Measurements from ENCODE around the gene GMDS.
"Not testable (repeated sequence)": the region's sequence is repeated elsewhere in the genome, so short reads cannot be mapped to it uniquely, and the experiment has no call there.

GMDS gene

DNA sequence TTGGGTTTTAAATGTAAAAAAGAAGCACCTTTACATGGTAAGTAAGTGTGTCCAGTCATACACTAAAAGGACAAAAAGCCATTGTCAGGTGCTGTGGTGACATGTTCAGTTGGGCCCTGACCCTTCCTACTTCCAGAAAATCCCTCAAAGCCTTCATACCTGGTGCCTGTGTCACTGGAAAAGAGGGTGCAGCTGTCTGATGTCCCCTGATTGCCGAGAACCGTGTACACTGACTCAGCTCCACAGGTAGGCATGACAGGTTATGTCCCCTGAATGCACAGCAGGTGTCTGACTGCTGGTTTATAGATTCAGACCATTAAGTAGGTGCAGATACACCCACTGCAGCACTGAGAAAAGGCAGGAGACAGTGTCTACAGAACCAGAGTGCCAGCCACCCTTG lies 536.6 kb downstream of the GMDS start:
- DNase-seq (ENCODE audit: low spot score) = no peak

DNA sequence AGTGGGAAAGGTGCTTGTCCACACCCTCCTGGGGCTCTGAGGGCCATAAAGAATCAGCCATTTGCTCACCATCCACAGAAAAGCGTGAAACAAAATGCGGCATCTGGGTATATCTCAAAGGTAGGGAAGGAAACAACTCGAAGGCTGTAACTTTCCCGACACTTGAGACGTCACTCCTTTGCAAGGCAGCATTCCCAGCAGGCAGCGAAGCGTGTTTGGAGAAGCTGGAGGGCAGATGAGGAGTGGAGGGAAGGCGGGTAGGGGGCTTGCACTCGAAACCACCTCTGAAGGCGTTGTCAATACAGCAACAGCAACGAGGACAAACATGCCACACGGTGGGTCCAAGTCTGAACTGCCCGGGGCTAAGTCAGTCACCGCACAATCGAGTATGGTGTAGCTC lies 537.3 kb downstream of the GMDS start:
- no peak for DNase-seq (ENCODE audit: low spot score)

DNA sequence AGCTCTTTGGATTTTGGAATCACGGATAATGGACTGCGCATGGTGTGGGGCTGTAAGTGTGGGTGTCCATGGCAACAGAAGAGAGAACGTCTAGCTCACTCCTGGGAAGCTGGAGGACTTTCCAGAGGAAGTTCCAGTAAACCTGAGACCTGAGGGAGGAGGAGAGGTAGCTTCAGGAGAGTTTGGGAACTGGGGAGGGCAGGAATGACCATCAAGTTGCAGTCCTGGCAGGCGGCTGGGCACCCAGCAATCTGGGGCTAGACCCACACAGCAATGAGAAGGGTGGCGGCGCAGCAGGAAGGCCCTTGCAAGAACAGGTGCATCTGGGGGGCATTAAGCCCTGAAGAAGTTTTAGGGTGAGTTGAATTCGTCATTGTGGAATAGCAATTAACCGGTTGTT lies 539.8 kb downstream of the GMDS start:
- no peak for DNase-seq (ENCODE audit: low spot score)

DNA sequence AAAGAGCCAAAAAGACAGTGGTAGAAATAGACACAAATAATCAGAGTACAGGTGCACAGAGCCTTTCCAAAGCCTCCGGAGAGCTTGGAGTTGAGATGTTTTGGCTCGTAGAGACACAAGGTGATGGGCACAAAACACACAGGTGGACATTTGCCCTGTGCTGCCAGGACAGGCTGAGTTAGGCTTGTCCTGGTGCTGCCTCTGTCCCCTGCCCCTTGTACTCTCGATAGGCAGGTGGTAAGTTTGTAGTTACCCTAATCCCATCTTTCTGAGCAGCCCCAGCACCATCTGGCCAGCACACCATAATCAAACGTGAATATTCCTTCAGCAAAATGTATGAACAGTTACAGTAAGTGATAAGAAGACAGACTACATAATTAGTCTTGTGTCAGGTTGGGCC lies 540.2 kb downstream of the GMDS start:
- DNase-seq (ENCODE audit: low spot score) = no peak

DNA sequence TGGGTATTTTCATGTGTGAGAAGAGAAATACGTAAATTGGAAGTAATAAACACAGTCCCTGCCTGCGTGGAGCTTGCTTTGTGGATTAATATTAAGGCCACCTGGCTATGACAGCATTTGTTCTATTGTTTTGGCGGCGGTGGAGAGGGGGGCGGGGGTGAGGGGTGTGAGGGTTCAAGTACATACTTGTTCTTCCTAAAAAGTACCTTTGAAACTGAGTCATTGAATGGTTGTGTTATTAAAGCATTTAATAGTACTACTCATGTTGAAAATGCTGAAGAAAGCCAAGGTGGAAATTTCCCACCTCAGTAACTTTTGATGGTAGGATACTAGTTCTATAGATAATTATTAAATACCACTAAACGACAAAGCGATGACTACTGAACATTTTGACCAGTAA lies 540.7 kb downstream of the GMDS start:
- DNase-seq (ENCODE audit: low spot score) = no peak

DNA sequence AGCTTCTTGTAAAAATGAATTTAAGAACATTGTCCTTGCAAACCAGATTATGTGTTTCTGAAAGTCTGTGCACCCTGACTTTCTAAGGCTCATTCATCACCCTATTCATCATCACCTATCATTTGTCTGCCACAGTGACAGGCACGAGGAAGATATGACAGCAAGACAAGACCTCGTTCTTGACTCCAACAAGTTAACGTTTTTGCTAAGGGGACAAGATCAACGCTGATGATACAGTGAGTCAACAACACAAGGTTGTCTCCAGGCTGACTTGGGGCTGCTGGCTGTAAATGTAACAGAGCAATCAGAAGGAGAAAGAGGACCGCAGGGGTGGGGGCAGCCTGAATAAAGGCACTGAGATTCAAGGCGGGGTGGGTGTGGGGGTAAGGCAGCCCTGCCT lies 541.5 kb downstream of the GMDS start:
- no peak for DNase-seq (ENCODE audit: low spot score)

DNA sequence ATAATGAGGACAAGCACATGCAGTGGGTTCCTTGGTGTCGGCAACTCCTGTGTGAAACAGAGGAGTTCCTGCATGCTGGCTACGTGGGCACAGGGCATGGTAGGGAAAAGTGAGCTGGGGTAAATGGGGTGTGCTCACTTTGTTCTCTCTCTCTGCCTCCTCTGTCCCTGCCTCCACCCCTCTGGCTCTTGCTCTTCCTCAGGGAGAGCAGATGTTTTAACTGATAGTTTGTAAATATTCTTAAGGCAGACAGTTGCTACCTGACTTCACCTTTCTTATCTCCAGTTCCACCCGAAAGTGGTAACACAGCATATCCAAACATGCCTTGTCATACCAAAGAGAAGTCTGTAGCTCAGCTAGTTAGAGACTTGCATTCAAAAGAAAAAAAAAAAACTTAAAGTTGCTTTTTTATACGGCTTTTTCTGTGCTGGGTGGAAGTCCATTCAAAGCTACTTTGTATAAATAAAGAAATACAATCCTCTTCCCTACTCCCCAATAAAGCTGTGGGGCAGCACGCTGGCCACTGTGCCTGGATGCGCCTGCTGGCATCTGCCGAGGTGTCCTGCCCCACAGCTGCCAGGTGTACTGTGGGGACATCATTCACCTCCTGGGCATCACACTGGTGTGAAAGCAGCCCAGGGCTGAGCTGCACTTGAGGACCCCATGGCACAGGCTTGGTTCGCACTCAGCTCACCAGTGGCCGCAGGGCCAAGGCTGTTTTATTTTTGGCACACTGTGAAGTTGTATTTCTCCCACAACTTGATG lies 542.1 kb downstream of the GMDS start:
- DNase-seq (ENCODE audit: low spot score) = no peak

DNA sequence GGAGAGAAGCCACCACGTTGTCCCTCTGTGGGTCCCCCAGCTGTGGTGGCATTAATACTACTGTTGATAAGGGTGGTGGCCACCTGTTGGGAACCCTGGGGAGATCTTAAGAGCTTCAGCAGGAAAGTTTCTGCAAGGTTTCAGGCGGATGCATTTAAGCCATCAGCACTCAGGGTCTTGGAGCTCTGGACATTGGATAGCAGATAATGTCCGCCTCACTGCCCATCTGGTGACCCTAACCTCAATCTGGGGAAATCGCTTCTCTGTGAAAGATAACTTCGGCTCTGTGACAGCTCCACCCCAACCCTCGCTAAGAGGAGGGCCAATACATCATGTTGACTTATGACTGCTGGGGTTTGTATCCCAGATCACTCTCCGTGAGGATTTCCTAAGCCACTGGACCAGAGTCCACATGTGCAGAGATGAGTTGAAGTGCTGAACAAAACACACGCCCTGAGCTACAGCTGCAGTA lies 542.8 kb downstream of the GMDS start:
- DNase-seq (ENCODE audit: low spot score) = peak; percentile 40

DNA sequence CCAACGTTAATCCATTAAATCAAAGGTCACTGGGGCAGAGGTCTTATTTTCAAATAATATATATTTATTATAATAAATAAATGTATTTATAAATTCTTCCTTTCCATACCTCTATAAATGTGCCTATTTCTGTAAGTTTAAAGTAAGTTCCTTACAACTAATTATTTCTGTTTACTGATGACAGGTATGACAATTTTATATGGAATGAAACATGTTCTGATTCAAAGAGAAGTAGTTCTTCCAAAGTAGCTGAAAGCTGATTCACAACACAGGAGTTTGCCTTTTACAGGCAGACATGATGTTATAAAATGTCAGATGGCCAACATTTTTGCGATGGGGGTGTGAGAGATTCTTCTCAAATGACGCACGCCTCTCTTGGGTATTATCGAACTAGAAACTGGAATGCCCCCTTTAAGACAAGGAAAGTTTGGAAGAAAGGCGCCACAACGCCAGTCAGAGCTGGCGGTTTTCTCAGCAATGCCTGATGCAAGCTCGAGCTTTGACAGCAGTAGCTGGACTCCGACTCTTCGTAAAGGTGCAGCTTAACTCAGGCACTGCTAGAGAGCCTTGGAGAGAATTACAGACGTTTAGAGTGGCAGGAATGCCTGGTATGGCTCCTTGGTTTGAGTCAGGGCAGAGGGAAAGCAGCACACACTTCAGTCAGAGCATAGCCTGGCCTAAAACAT lies 543.6 kb downstream of the GMDS start:
- peak; percentile 89 for DNase-seq (ENCODE audit: low spot score)

DNA sequence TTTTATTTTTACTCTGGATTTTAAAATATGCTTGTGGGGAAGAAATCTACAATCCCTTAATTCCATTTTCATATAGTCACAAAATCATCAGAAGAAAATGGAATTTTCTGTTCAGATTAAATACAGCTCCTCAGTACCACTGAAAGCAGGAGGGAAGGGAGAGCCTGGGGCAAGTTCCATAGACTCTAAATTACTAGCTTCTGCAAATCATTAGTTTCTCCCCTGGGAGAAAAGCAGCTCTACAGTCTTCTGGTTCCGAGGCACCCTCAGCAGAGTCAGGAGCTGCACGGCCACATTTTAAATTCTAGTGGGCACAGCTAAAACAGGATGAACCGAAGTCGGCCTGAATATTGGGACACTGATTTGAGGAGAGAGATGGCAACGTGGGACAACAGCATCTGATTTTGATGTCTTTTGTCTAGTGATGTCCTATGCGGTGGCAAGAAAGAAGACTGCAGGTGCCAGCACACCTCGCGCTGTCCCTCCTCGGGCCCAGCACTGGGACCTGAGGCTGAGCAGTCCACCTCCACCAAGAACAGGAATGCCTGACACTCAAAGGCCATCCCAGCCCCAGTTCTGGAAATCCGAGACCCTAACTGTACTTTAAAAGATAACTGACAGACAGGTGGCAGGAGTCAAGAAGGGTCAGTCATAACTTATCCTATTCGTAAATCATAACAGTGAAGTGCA lies 545.0 kb downstream of the GMDS start:
- DNase-seq (ENCODE audit: low spot score) = no peak

DNA sequence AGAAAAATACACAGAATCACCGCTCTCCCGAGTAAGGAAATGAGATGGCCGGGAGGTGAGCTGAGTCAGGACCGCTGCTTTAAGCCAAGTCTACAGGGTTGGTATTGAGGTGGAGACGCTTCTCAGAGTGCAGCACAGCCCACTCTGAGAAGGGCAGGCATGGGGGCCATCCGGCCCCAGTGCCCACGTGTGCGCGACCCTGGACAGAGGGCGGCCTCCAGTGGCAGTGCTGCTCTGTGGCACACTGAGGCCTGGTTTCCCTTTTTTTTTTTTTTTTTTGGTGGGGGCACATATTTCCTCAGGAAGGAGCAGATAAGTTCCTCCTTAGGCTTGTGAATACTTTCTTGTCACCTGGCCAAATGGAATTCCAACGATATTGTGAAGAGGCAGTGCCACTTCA lies 546.9 kb downstream of the GMDS start:
- no peak for DNase-seq (ENCODE audit: low spot score)

DNA sequence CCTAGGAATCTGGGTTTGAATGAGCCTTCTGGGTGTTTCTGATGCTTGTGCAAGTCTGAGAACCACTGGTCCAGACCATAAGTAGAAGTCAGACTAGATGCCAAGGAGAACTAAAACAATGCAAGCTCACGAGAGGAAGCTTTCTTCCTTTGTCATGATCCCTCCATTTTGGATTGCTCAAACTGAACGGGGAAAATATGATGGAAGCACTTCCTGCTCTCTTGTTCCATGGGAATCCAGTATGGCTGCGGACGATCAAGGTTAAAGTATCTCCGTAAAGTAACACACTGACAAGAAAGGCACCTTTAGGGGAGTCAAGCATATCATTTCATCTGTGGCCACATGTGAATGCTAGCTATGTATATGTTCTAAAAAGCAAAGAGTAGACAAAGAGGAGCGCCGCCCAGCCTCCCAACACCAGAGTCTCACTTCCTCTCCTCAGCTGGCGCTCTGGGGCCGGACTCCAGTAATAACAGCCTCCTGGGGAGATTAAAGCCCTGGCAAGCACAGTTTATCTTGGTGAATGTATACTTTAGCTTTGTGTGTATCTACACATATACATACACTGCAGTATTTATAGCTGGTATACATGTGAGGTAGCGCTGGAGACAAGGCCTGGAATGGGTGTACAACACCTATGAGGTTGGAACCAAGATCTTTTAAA lies 547.6 kb downstream of the GMDS start:
- no peak for DNase-seq (ENCODE audit: low spot score)

DNA sequence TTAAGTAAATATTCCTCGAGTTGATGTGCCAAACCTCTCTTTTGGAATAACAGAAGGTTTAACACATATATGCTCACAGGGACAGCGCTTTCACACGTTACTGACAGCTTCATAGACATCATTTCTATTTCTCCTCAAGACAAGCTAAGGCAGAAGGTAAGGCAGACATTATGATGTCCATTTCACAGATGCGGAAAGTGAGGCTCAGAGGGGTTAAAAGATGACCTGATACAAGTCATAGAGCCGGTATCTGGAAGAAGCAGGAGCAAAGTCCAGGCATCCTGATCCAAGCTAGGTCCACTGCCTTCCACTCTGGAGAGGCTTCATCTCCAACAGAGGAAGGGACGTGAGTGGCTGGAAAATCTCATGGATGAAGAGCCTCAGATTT lies 548.9 kb downstream of the GMDS start:
- no peak for DNase-seq (ENCODE audit: low spot score)

DNA sequence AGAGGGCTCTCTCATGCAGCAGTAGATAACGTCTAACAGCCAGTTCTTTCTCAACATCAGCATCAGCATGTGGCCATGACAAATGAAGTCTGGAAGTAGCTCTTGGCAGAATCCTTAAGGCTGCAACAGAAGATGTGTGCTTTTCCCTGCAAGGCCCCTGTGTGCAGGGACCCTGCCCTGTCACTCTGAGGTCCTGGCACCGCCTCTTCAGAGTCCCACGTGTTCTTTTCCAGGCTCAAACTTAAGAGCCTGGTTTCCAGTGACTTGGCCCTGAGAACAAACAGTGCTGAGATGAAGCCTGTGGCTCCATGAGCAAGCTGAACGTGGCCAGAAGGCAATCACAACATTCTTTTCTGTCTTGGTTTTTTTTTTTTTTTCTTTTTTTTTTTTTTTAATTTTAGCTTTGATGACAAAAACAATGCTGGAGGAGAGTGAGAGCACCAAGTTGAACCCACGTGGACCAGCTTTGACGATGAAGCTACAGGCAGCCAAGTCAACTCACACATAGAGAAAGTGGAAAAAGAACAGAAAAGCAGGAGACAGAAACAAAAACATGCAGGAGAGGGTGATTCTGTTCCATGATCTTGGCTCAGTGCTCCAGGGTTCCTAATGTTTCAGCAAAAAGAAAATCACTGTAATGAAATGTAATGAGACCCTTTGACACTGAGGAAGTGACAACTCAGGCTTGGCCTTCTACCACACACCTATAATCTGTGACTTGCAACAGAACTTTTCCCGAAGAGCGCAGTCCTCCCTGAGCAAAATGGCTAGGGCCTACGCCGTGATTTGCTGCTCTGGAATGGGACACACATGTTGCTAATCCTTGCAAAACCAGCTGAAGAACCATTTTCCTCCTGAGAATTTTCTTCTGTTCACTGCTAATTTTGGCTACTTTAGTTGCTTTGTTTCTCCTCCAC lies 549.6 kb downstream of the GMDS start:
- peak; percentile 54 for DNase-seq (ENCODE audit: low spot score)

DNA sequence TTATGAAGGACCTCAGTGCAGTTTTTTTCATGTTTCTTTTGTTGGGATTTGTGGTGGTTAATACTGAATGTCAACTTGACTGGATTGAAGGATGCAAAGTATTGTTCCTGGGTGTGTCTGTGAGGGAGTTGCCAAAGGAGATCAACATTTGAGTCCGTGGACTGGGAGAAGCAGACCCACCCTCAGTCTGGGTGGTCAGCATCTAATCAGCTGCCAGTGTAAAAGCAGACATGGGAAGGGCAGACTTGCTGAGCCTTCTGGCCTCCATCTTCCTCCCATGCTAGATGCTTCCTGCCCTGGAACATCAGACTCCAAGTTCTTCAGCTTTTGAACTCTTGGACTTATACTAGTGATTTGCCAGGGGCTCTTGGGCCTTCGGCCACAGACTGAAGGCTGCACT lies 553.6 kb downstream of the GMDS start:
- DNase-seq (ENCODE audit: low spot score) = not testable (repeated sequence)

DNA sequence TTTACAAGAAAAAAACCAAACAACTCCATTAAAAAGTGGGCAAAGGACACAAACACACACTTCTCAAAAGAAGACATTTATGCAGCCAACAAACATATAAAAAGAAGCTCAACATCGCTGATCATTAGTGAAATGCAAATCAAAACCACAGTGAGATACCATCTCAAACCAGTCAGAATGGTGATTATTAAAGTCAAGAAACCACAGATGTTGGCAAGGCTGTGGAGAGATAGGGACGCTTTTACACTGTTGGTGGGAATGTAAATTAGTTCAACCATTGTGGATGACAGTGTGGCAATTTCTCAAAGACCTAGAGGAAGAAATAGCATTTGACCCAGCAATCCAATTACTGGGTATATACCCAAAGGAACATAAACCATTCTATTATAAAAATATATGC lies 554.7 kb downstream of the GMDS start:
- DNase-seq (ENCODE audit: low spot score) = not testable (repeated sequence)

DNA sequence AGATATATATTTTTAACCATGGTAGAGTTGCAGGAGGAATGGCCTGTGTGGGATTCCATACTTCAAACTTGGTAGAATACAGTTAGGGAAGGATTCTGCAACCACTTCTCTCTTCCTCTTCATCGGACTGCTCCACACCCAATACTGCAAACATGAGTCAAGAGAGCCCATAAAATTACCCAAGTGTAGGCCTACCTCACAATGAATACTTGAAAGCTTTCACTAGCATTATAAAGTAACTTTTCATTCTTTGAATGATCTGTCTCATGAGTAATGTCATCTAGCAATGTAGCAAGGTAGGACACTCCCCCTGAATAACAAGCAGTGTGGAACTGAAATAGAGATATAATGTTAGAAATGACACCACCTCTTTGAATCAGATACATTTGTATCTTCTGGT lies 556.3 kb downstream of the GMDS start:
- peak; percentile 24 for DNase-seq (ENCODE audit: low spot score)

DNA sequence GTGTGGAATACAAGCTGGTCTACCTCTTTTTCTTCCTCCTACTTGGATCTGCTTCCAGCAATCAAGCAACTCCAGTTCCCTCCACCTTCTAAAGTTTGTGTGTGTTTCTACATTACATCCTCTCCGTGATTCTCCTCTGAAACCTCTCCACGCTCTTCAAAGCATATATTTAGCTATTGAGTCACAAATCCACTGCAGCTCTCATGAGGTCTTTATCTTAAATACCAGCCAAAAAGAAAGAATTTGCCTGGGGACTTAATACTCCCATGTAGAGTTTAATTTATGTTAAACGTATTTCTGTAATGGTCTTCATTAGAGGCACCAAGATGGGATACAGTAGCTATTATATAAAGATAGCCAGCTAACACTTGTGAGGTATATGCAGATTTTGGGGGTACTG lies 557.0 kb downstream of the GMDS start:
- DNase-seq (ENCODE audit: low spot score) = no peak

DNA sequence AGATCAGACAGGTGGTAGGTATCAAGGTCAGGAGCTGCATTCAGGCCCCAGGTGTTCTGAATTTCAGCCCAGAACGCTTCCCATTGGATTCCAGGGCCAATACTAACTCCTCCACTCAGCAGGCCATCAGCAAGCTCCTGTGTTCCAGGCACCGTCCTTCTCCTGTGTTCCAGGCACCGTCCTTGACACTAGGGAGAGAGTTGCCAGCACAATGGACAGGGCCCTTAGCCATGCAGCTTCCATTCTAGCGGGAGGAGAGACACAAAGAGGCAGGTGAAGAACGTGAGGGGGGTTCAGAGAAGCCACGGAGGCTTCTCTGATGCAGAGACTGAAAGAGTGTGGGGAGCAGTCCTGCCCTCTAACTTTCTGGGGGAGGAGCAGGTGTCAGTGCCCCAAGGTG lies 558.0 kb downstream of the GMDS start:
- DNase-seq (ENCODE audit: low spot score) = no peak

DNA sequence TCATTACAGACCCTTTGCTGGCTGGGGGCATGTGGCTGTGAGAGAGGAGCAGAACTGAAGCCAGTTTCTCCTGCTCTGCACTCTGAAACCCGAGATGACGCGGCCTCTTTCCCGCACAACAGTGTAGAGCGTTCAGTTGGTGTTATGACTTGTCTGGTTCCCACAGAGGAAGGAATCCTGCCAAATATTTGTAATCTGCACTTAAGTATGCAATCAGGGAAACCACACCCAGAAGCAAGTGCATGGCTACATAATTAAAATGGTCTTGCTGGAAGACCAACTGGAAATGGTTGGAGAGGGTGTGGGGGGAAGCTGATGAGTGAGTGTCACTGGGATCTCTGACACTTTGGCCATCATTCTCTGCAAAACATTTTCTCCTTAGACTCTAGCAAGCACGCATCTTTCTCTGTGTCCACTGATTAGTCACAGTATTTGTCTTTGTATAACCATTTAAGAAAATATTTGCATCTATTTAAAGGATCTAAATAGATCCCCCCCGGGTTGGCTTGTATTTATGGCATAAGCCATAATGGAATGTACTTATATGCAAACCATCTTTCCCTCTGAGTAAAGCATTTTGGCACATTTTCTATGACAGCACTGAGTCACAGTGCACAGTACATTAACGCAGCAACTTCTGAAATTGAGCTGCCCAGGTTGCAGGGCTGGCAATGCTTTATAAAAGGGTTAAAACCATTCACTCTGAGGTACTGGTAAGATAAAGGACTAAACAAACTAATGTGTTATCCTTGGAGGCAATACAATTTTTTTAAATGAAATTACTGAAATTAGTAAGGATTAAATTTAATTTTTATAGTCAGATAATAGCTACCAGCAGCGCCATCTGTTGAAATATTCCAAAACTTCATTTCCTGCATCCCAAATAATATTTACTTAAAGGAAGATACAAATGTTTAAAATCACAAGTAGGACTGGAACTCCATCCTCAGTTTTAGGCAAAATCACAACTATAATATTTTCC lies 559.0 kb downstream of the GMDS start:
- peak; percentile 84 for DNase-seq (ENCODE audit: low spot score)

Data from GM03348 (cell line).